ENCODE data around the gene PLSCR3. TPM values are rescaled to one million over a fixed set of nuclear protein-coding genes. Genes with fewer than 3 reads are reported as not detected.
A peak's percentile ranks its signal among the peaks of the same experiment; 100 is the strongest.

Gene PLSCR3
- total RNA-seq, 2 experiments from 2014 or later: 69.3 to 78.9 TPM

GRCh38 chr17:7392696-7393612 is 1.4 kb downstream of the PLSCR3 start:
- Mint-ChIP-seq H3K9me3 (ENCODE audit: low read depth) (no peaks in the 10 kb centered on the region), H3K4me1 (peaks cover 26% of the 10 kb centered on the region), H3K27me3 (no peaks in the 10 kb centered on the region), H3K4me3 (peak overlapping the region; percentile 88), H3K27ac (peak overlapping the region; percentile 31), H3K36me3 (ENCODE audit: low read depth) (peaks cover 25% of the 10 kb centered on the region)
- ChIA-PET CTCF (interaction anchor here (0.7 to 1.2 kb wide), 2 partner anchors 11 to 51 kb away, joined by 3 read pairs; no protein-coding TSS in a partner anchor), POLR2A (no interaction called here)
- ATAC-seq (no peak), DNase-seq (no peak)
- intact Hi-C loops (cut with DNase I, micrococcal nuclease): no loop called here

GRCh38 chr17:7391307-7391706 is 3.0 kb downstream of the PLSCR3 start:
- intact Hi-C loops (cut with DNase I, micrococcal nuclease): no loop called here
- peaks cover 27% of the 10 kb centered on the region for H3K36me3 Mint-ChIP-seq (ENCODE audit: low read depth)
- ChIA-PET POLR2A (no interaction called here), CTCF (no interaction called here)
- DNase-seq (no peak), ATAC-seq (no peak)
- no peak overlapping the region for H3K4me3 Mint-ChIP-seq
- H3K27me3 Mint-ChIP-seq: no peaks in the 10 kb centered on the region
- H3K27ac Mint-ChIP-seq: no peak overlapping the region
- no peaks in the 10 kb centered on the region for H3K9me3 Mint-ChIP-seq (ENCODE audit: low read depth)
- H3K4me1 Mint-ChIP-seq: peaks cover 26% of the 10 kb centered on the region

GRCh38 chr17:7389924-7390910 is 4.1 kb downstream of the PLSCR3 start:
- intact Hi-C loops (cut with DNase I, micrococcal nuclease): no loop called here
- POLR2A ChIA-PET: no interaction called here
- Mint-ChIP-seq H3K9me3 (ENCODE audit: low read depth) (no peaks in the 10 kb centered on the region), H3K4me3 (no peak overlapping the region), H3K27ac (no peak overlapping the region), H3K4me1 (peaks cover 26% of the 10 kb centered on the region), H3K27me3 (no peaks in the 10 kb centered on the region), H3K36me3 (ENCODE audit: low read depth) (peaks cover 27% of the 10 kb centered on the region)
- DNase-seq (no peak), ATAC-seq (no peak)
- CTCF ChIA-PET: no interaction called here

- Mint-ChIP-seq H3K4me1 (peaks cover 27% of the 10 kb centered on the region), H3K27me3 (no peaks in the 10 kb centered on the region), H3K9me3 (ENCODE audit: low read depth) (no peaks in the 10 kb centered on the region), H3K36me3 (ENCODE audit: low read depth) (peaks cover 27% of the 10 kb centered on the region), H3K27ac (no peak overlapping the region), H3K4me3 (no peak overlapping the region)
- ChIA-PET POLR2A (interaction anchor here (0.6 kb wide), 1 partner anchor 11 kb away, joined by 6 read pairs; no protein-coding TSS in a partner anchor), CTCF (interaction anchor here (0.6 to 0.8 kb wide), 2 partner anchors 20 to 58 kb away, joined by 3 read pairs; no protein-coding TSS in a partner anchor)
- intact Hi-C loops (cut with DNase I, micrococcal nuclease): no loop called here
- DNase-seq: no peak
- ATAC-seq: no peak
These were observed 5.5 kb downstream of the PLSCR3 start for GRCh38 chr17:7388856-7389255.

- DNase-seq (no peak), ATAC-seq (no peak)
- Mint-ChIP-seq H3K27me3 (peaks cover 25% of the 10 kb centered on the region), H3K9me3 (ENCODE audit: low read depth) (no peaks in the 10 kb centered on the region), H3K4me3 (peak overlapping the region; percentile 73), H3K27ac (peak overlapping the region; percentile 70), H3K36me3 (ENCODE audit: low read depth) (peaks cover 5% of the 10 kb centered on the region), H3K4me1 (peaks cover 10% of the 10 kb centered on the region)
- ChIA-PET CTCF (interaction anchor here (0.6 to 1.5 kb wide), 3 partner anchors 19 to 31 kb away, joined by 3 to 4 read pairs (median 3); partner anchors contain the start of gene TMEM256), POLR2A (interaction anchor here (0.6 kb wide), 1 partner anchor 16 kb away, joined by 7 read pairs; no protein-coding TSS in a partner anchor)
- intact Hi-C loops (cut with DNase I, micrococcal nuclease): loop anchor here (1.0 kb wide), 3 partner anchors 10 to 51 kb away; partner anchors contain the start of genes PLSCR3 (in 2 of the 2), TMEM102 (in 1 of the 2) and TMEM256 (in 1 of the 2)
These were observed 9.7 kb downstream of the PLSCR3 start for GRCh38 chr17:7384489-7385081.

- Mint-ChIP-seq H3K9me3 (ENCODE audit: low read depth) (peaks cover 4% of the 10 kb centered on the region), H3K4me3 (peak overlapping the region; percentile 73), H3K27me3 (peaks cover 31% of the 10 kb centered on the region), H3K27ac (peak overlapping the region; percentile 70), H3K4me1 (peaks cover 10% of the 10 kb centered on the region), H3K36me3 (ENCODE audit: low read depth) (peaks cover 3% of the 10 kb centered on the region)
- intact Hi-C loops (cut with DNase I, micrococcal nuclease): loop anchor here (1.0 kb wide), 3 partner anchors 10 to 51 kb away; partner anchors contain the start of genes PLSCR3 (in 2 of the 2), TMEM102 (in 1 of the 2) and TMEM256 (in 1 of the 2)
- CTCF ChIA-PET: interaction anchor here (0.6 to 1.5 kb wide), 3 partner anchors 20 to 30 kb away, joined by 3 to 4 read pairs (median 3); partner anchors contain the start of gene TMEM256
- POLR2A ChIA-PET: interaction anchor here (0.6 kb wide), 2 partner anchors 16 to 19 kb away, joined by 3 to 7 read pairs; no protein-coding TSS in a partner anchor
- peak; percentile 87 for DNase-seq
- peak; percentile 97 for ATAC-seq
These were observed 10.4 kb downstream of the PLSCR3 start for GRCh38 chr17:7383742-7384488.

GRCh38 chr17:7383371-7383741 is 11.0 kb downstream of the PLSCR3 start:
- Mint-ChIP-seq H3K4me1 (peaks cover 10% of the 10 kb centered on the region), H3K9me3 (ENCODE audit: low read depth) (peaks cover 4% of the 10 kb centered on the region), H3K27ac (no peak overlapping the region), H3K36me3 (ENCODE audit: low read depth) (peaks cover 3% of the 10 kb centered on the region), H3K4me3 (peak overlapping the region; percentile 25), H3K27me3 (peaks cover 31% of the 10 kb centered on the region)
- DNase-seq: no peak
- ChIA-PET CTCF (interaction anchor here (1.1 kb wide), 1 partner anchor 177 kb away, joined by 4 read pairs; no protein-coding TSS in a partner anchor), POLR2A (no interaction called here)
- intact Hi-C loops (cut with DNase I, micrococcal nuclease): no loop called here
- ATAC-seq: no peak

GRCh38 chr17:7382901-7383300 is 11.4 kb downstream of the PLSCR3 start:
- intact Hi-C loops (cut with DNase I, micrococcal nuclease): no loop called here
- Mint-ChIP-seq H3K36me3 (ENCODE audit: low read depth) (peaks cover 3% of the 10 kb centered on the region), H3K27me3 (peaks cover 31% of the 10 kb centered on the region), H3K4me3 (no peak overlapping the region), H3K9me3 (ENCODE audit: low read depth) (peaks cover 4% of the 10 kb centered on the region), H3K4me1 (peaks cover 10% of the 10 kb centered on the region), H3K27ac (no peak overlapping the region)
- DNase-seq (no peak), ATAC-seq (no peak)
- POLR2A ChIA-PET: interaction anchor here (0.5 kb wide), 1 partner anchor 13 kb away, joined by 3 read pairs; no protein-coding TSS in a partner anchor
- CTCF ChIA-PET: interaction anchor here (1.1 kb wide), 1 partner anchor 178 kb away, joined by 4 read pairs; no protein-coding TSS in a partner anchor

- CTCF ChIA-PET: interaction anchor here (1.1 kb wide), 1 partner anchor 25 kb away, joined by 3 read pairs; no protein-coding TSS in a partner anchor
- Mint-ChIP-seq H3K4me3 (no peak within 1 kb of the TSS), H3K36me3 (ENCODE audit: low read depth) (peaks cover 1% of the 10 kb centered on the region), H3K27ac (no peak within 1 kb of the TSS), H3K4me1 (peaks cover 10% of the 10 kb centered on the region), H3K27me3 (peaks cover 33% of the 10 kb centered on the region), H3K9me3 (ENCODE audit: low read depth) (peaks cover 4% of the 10 kb centered on the region)
- DNase-seq (no peak), ATAC-seq (no peak)
- intact Hi-C loops (cut with DNase I, micrococcal nuclease): no loop called here
- POLR2A ChIA-PET: no interaction called here
These were observed 13.3 kb downstream of the PLSCR3 start, which contains the start of gene TNK1 for GRCh38 chr17:7380855-7381683. TSS of gene TNK1 (plus strand) at chr17:7381089. CDS start at chr17:7382927, 1,838 bp downstream.
